Measurements from ENCODE around the gene BMP5.

GRCh38 chr6:55917751-55918415 lies 42.5 kb upstream of the BMP5 start:
- TF ChIP-seq CTCF (IDR thresholded peaks at IDR 0.05): no peak
- TF ChIP-seq POLR2A (IDR thresholded peaks at IDR 0.05): no peak
- TF ChIP-seq POLR2AphosphoS5 (IDR thresholded peaks at IDR 0.05): no peak
